ENCODE measurements around the gene MACROD2. TPM values are rescaled to one million over a fixed set of nuclear protein-coding genes. Genes with fewer than 3 reads are reported as not detected.

The MACROD2 gene
- total RNA-seq, 1 donor from 2014 or later: 2.4 TPM

GRCh38 chr20:15938847-15939246 is 1943.5 kb downstream of the MACROD2 start:
- Histone ChIP-seq H3K4me3 (ENCODE audit: insufficient read depth, low read depth, low read length) (no peak overlapping the region), H3K79me2 (ENCODE audit: insufficient read depth, low read length) (no peaks in the 10 kb centered on the region), H3K36me3 (ENCODE audit: insufficient read depth, low read length) (no peaks in the 10 kb centered on the region), H3K27ac (ENCODE audit: low read depth, low read length) (no peak overlapping the region), H3K4me2 (ENCODE audit: low read length) (no peak overlapping the region), H3K9me3 (ENCODE audit: insufficient read depth, low read depth, low read length) (no peaks in the 10 kb centered on the region), H3K4me1 (ENCODE audit: insufficient read depth, low read length) (no peaks in the 10 kb centered on the region), H3K9ac (ENCODE audit: low read length) (no peak overlapping the region), H4K20me1 (ENCODE audit: insufficient read depth, low read length) (no peaks in the 10 kb centered on the region), H3K27me3 (ENCODE audit: insufficient read depth, low read length) (no peaks in the 10 kb centered on the region), H2AFZ (ENCODE audit: low read depth, low read length) (no peak overlapping the region)
- Mint-ChIP-seq H3K4me1 (ENCODE audit: low read depth, unreplicated experiment) (peaks cover 8% of the 10 kb centered on the region), H3K36me3 (ENCODE audit: low read depth, unreplicated experiment) (no peaks in the 10 kb centered on the region), H3K4me3 (ENCODE audit: unreplicated experiment) (no peak overlapping the region), H3K9me3 (ENCODE audit: unreplicated experiment) (peaks cover 5% of the 10 kb centered on the region), H3K27ac (ENCODE audit: unreplicated experiment) (no peak overlapping the region), H3K27me3 (ENCODE audit: low read depth, unreplicated experiment) (no peaks in the 10 kb centered on the region)
- no peak for TF ChIP-seq EZH2 (IDR thresholded peaks at IDR 0.05; ENCODE audit: insufficient read depth, low read length)
- DNase-seq (ENCODE audit: low read depth) (no peak), FAIRE-seq (no peak)

- peaks cover 5% of the 10 kb centered on the region for H3K9me3 Mint-ChIP-seq (ENCODE audit: unreplicated experiment)
- Histone ChIP-seq H3K27me3 (ENCODE audit: insufficient read depth, low read length) (no peaks in the 10 kb centered on the region), H3K9ac (ENCODE audit: low read length) (no peak overlapping the region), H3K9me3 (ENCODE audit: insufficient read depth, low read depth, low read length) (no peaks in the 10 kb centered on the region), H3K79me2 (ENCODE audit: insufficient read depth, low read length) (no peaks in the 10 kb centered on the region), H3K4me2 (ENCODE audit: low read length) (no peak overlapping the region), H4K20me1 (ENCODE audit: insufficient read depth, low read length) (no peaks in the 10 kb centered on the region), H3K27ac (ENCODE audit: low read depth, low read length) (no peak overlapping the region), H3K4me1 (ENCODE audit: insufficient read depth, low read length) (no peaks in the 10 kb centered on the region), H3K36me3 (ENCODE audit: insufficient read depth, low read length) (no peaks in the 10 kb centered on the region), H2AFZ (ENCODE audit: low read depth, low read length) (no peak overlapping the region), H3K4me3 (ENCODE audit: insufficient read depth, low read depth, low read length) (no peak overlapping the region)
- no peaks in the 10 kb centered on the region for H3K27me3 Mint-ChIP-seq (ENCODE audit: low read depth, unreplicated experiment)
- no peak for DNase-seq (ENCODE audit: low read depth)
- no peaks in the 10 kb centered on the region for H3K36me3 Mint-ChIP-seq (ENCODE audit: low read depth, unreplicated experiment)
- no peak overlapping the region for H3K4me3 Mint-ChIP-seq (ENCODE audit: unreplicated experiment)
- FAIRE-seq: no peak
- H3K4me1 Mint-ChIP-seq (ENCODE audit: low read depth, unreplicated experiment): peaks cover 8% of the 10 kb centered on the region
- H3K27ac Mint-ChIP-seq (ENCODE audit: unreplicated experiment): no peak overlapping the region
- TF ChIP-seq EZH2 (IDR thresholded peaks at IDR 0.05; ENCODE audit: insufficient read depth, low read length): no peak
- TF ChIP-seq, protein P1, sequence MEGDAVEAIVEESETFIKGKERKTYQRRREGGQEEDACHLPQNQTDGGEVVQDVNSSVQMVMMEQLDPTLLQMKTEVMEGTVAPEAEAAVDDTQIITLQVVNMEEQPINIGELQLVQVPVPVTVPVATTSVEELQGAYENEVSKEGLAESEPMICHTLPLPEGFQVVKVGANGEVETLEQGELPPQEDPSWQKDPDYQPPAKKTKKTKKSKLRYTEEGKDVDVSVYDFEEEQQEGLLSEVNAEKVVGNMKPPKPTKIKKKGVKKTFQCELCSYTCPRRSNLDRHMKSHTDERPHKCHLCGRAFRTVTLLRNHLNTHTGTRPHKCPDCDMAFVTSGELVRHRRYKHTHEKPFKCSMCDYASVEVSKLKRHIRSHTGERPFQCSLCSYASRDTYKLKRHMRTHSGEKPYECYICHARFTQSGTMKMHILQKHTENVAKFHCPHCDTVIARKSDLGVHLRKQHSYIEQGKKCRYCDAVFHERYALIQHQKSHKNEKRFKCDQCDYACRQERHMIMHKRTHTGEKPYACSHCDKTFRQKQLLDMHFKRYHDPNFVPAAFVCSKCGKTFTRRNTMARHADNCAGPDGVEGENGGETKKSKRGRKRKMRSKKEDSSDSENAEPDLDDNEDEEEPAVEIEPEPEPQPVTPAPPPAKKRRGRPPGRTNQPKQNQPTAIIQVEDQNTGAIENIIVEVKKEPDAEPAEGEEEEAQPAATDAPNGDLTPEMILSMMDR (IDR thresholded peaks at IDR 0.05; ENCODE audit: insufficient read depth, low read depth, low read length): no peak
These were observed 1944.8 kb downstream of the MACROD2 start for GRCh38 chr20:15940127-15940526.

DNA sequence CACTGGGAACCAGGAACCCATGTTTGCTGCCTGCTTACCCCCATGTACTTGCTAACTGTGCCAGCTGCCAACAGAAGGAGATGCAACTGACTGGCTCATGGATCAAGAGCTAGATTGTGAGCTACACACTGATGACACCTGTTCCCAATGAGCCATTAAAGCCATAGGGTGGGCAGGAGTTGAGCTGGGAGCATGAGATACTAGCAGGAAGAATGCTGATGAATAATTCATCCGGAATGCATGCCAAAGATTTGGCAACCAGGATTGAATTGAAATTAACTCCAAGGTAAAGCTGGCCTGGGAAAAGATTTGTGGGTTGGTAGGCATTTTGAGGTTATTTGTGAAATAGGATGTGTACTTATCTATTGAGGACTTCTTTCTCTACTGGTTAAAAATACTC is 1946.8 kb downstream of the MACROD2 start:
- Mint-ChIP-seq H3K36me3 (ENCODE audit: low read depth, unreplicated experiment) (no peaks in the 10 kb centered on the region), H3K27ac (ENCODE audit: unreplicated experiment) (no peak overlapping the region), H3K27me3 (ENCODE audit: low read depth, unreplicated experiment) (no peaks in the 10 kb centered on the region), H3K9me3 (ENCODE audit: unreplicated experiment) (peaks cover 5% of the 10 kb centered on the region), H3K4me3 (ENCODE audit: unreplicated experiment) (no peak overlapping the region), H3K4me1 (ENCODE audit: low read depth, unreplicated experiment) (peaks cover 8% of the 10 kb centered on the region)
- Histone ChIP-seq H3K27me3 (ENCODE audit: insufficient read depth, low read length) (no peaks in the 10 kb centered on the region), H3K9ac (ENCODE audit: low read length) (no peak overlapping the region), H3K4me3 (ENCODE audit: insufficient read depth, low read depth, low read length) (no peak overlapping the region), H3K27ac (ENCODE audit: low read depth, low read length) (no peak overlapping the region), H3K4me2 (ENCODE audit: low read length) (no peak overlapping the region), H3K4me1 (ENCODE audit: insufficient read depth, low read length) (no peaks in the 10 kb centered on the region), H3K36me3 (ENCODE audit: insufficient read depth, low read length) (no peaks in the 10 kb centered on the region), H3K79me2 (ENCODE audit: insufficient read depth, low read length) (no peaks in the 10 kb centered on the region), H2AFZ (ENCODE audit: low read depth, low read length) (no peak overlapping the region), H3K9me3 (ENCODE audit: insufficient read depth, low read depth, low read length) (no peaks in the 10 kb centered on the region), H4K20me1 (ENCODE audit: insufficient read depth, low read length) (no peaks in the 10 kb centered on the region)
- no peak for FAIRE-seq
- TF ChIP-seq, protein P1 (IDR thresholded peaks at IDR 0.05; ENCODE audit: insufficient read depth, low read depth, low read length): no peak
- no peak for TF ChIP-seq EZH2 (IDR thresholded peaks at IDR 0.05; ENCODE audit: insufficient read depth, low read length)
- no peak for DNase-seq (ENCODE audit: low read depth)
